GM18909 (cell line): ENCODE data around the gene FAM186B.
A peak's percentile ranks its signal among the peaks of the same experiment; 100 is the strongest.

ENCODE experiments used
- ATAC-seq: cut with Tn5 transposase; IDR thresholded peaks from one replicate; pipeline ENCODE4 v1.9.1; 2021; ENCODE audit warnings: mild to moderate bottlenecking; ENCODE audit not compliant: unreplicated experiment, poor library complexity

The FAM186B gene

DNA sequence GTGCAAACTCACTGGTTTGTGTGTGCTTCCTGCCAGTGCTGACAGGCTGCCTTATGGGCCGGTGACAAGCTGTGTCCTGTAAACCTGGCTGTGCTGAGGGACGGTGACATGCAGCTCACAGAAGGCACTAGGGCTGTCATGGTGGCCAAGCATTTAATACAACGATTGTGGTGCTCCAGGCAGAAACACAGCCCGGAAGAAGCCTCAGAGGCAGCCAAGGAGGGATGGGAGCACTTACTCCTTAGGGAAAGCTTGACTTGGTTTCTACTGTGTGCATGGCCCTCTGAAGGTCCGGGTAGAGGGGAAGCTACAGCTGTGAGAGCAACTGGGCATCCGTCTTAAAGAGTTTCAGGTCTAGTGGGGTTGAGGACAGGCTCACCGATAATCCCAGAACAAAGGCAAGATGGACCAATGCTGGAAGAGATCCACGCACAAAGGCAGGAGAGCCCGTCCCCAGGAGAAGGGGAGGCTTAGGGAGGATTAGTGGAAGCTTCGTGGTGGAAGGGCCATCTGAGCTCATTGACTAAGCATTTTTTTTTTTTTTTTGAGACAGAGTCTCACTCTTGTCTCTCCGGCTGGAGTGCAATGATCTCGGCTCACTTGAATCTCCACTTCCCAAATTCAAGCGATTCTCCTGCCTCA lies 26.8 kb downstream of the FAM186B start:
- ATAC-seq, result no peak

DNA sequence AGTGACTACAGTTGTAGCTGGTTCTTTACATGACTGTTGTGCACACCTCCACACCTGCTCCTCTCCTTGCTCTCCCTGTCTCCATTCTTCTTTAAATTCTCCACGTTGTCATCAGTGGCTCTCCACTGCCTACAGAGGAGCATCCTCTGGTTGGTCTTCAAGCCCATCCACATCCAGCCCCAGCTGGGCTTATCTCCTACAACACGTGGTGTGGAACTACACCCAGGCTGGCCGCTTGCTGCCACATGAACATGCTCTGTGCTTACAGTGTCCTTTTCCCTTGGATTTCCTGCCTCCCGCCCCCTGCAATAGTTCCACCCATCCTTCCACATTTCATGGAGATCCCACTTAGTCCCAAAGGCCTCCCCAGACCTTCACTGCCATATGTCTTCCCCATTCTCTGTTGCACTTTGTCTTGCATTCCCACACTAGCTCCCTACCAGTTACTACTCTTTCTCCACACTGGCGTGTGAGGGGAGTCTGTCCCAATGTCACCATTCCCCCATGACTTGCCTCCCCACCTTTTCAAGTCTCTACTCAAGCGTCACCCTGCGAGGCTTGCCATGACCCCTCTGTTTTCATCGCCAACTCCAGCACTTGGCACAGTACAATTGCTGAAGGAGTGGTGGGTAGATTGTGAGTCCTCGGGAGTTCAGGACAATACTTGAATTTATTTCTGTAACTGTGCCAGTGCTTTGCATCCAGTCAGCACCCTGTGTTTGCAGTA lies 27.7 kb downstream of the FAM186B start:
- ATAC-seq, result no peak

- ATAC-seq, result peak; percentile 34
Observed at GRCh38 chr12:49568442-49569162, 36.8 kb downstream of the FAM186B start.

DNA sequence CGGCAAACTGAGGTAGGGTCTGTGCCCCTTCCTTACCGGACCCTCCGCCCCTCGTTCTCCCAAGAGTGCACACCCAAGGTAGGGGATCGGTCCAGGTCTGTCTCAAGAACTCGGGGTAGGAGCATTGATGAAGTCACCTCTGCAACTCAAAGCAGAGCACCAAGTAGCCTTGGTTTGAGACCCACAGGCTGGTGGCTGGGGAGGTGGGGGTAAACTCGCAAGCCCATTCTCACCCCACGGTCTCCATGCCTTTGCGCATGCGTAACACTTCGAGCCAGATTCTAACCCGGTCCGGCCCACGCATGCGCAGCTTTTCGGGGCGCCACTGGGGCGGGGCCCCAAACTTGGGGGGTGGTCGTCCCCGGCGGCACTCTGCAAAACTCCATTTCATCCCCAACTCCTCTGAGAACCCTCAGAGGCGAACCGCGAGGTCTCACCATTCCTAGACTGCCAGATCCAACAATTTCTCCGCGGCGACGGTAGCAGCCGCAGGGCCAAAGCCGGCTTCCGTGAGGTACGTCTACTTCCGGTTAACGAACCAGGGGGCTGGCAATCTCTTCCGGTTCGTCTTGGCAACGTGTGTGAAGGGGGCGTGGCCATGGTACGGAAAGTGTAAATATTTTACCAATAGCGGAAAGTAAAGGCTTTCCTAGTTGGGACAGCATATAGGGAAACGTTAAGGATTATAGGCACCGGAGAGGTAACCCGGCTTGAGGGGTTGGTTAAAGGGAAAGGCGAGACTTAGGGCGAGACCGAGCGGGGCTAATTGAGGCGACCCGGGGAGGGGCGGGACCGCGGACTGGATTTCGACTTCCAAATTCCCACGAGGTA lies 37.6 kb downstream of the FAM186B start, which contains the start of gene MCRS1:
MCRS1 (minus strand) TSS at position 532 of the 831 bp plus-strand sequence. CDS start 1,411 bp downstream, outside the sequence.
- ATAC-seq, result peak; percentile 87

- peak; percentile 5 for ATAC-seq
Observed at GRCh38 chr12:49567302-49567610, 38.2 kb downstream of the FAM186B start.

DNA sequence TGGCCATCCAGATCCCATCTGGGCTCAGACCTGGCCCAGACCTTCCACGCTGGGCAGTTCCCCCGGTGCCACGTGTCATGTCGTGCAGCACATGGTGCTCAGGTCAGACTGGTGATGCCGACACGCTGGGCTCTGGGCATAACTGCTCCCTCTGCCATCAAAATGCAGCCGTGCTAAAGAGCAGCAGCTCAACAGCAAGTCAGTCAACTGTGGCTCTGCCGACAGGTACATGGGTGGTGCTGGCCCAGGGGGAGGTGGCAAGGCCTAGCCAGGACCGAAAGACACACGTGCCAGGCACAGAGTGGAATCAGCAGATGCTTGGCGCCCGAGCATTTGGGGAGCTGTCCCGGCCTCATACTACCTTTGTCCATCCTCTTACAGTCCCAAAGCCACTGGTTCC lies 39.1 kb downstream of the FAM186B start:
- ATAC-seq, result no peak

DNA sequence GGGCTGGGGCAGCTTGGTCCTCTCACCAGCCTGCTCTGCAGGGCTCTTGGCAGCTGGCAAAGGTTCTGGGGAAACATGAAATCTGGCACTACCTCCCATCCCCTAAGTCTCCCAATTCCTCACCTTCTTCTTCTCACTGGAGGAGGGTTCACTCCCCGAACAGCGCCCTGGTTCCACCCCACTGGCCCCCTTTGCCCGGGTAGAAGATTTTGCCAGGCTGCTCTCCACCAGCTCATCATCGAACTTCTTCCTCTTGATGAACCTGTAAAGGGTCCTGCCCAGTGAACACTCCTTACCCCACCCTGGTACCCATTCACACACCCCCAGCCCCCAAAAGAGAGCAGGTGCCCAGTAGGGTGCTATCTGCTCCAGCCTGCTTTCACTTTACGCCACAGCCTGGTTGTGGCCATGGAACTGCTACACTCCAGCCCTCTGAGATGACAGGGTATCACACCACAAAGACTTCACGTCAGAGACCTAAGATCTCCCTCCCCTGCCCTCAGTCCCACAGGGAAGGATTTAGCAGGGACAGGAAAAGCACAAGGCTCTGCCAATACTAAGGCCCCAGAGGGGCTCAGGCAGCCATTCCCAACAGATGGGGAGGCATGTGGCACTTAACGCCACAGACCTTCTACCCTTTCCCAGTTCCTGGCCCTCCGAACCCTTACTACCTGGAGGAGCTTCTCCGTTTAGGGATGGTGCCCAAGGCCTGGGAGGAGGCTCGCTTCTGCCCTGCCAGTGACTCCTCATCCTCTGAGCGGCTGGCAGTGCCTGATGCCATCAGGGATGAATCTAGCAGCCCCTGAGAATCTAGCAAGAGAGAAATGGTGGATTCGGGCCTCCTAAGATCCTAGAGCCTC lies 39.8 kb downstream of the FAM186B start:
- ATAC-seq, result no peak

GRCh38 chr12:49564686-49565405 lies 40.6 kb downstream of the FAM186B start:
- no peak for ATAC-seq

DNA sequence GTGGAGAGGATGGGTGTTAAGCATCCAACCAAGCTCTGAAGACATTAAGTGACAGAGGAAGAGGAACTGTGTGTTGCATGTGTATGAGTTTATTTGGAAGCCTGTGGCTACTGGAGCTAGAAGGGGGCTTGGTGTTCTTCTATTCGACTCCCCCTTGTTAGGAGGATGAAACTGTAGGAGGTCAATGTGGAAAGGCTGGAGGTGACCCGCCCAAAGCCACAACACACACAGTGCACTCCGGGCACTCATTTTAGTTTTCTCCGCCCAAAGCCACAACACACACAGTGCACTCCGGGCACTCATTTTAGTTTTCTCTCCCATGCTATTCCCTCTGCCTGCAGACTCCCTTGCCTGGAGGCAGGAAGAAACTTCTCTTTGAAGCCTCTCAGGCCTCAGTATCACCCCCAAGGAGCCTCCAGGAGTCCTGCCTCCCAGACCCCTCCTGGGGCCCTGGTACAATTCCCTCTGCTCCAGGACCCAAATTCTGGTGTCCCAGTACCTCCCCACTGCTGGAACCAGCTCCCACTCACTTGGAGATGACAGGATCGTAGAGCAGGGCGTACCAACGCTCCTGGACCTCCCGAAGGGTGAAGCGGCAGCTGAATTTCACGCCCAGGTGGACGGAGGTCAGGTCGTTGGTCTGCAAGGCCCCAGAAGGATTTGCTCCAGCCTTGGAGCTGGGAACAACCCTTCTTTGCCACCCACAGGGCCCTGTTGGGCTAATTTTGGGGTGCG lies 41.3 kb downstream of the FAM186B start:
- ATAC-seq, result no peak

DNA sequence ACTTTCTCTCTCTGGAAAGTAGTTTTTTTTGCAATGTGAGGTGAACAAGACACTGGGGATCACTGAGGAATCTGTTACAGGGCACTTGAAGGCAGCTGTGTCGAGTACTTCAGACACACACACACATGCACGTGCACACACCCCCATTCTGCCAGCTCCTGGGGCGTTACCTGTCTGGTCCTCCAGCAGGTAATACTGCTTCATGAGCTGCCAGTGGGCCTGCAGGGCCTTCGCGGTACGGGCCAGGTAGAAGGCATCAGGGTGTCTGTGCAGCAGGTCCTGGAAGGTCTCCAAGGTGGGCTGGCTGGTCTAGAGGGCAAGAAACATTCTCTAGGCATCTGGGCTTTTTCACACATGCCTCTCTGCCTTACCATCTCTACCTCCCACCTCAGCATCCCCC lies 42.6 kb downstream of the FAM186B start:
- no peak for ATAC-seq

- no peak for ATAC-seq
Observed at GRCh38 chr12:49562233-49562632, 43.2 kb downstream of the FAM186B start.

GRCh38 chr12:49560695-49561094 lies 44.7 kb downstream of the FAM186B start:
- ATAC-seq, result no peak

DNA sequence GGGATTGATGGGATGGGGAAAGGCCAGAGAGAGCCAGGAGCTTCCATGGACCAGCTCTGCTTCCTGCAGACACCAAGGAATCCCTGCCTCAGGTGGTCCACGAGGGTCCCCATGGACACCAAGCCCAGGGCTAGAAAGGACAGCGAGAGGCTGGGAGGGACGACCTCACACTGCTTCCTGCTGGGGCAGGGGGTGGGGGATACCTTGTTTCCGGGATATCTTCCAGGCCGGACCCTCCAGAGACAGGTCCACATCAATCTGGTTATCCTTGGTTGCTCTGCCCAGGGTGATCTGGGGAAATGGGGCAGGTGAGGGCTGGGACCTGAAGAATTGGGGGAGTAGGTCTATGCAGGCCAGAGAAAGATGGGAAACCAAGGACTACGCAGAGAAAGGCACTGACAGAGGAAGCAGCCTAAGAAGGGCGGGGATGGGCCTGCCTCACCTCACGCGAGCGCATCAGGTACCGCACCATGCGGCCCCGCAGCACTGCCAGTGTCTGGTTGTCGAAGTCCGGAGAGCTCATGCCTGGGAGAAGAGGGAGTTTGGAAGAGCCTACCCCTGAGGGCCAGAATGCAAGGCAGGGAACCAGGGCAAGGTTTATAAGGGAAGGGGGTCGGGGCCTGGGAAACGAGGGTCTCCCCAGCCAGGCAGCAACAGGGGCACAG lies 46.3 kb downstream of the FAM186B start:
- no peak for ATAC-seq

GRCh38 chr12:49558526-49558925 lies 46.9 kb downstream of the FAM186B start:
- no peak for ATAC-seq

- ATAC-seq, result no peak
Observed at GRCh38 chr12:49557917-49558215, 47.6 kb downstream of the FAM186B start.

DNA sequence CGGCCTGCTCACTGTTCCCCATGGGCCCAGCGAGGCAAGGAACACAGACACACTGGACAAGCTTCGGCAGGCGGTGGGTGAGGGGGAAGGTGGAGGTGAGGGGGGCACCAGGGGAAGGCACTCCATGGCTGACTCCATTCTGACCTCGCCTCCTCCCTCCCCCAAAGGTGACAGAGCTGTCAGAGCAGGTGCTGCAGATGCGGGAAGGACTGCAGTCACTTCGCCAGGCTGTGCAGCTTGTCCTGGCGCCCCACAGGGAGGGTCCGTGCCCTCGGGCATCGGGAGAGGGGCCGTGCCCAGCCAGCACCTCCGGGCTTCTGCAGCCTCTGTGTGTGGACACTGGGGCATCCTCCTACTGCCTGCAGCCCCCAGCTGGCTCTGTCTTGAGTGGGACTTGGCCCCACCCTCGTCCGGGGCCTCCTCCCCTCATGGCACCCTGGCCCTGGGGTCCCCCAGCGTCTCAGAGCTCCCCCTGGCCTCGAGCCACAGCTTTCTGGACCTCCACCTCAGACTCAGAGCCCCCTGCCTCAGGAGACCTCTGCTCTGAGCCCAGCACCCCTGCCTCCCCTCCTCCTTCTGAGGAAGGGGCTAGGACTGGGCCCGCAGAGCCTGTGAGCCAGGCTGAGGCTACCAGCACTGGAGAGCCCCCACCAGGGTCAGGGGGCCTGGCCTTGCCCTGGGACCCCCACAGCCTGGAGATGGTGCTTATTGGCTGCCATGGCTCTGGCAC lies 48.1 kb downstream of the FAM186B start:
- ATAC-seq, result no peak

- no peak for ATAC-seq
Observed at GRCh38 chr12:49556391-49557186, 48.9 kb downstream of the FAM186B start.
